Bladder microvascular endothelial cell (primary cell): ENCODE results near the gene SMC1B. TPM values are rescaled to one million over a fixed set of nuclear protein-coding genes. Genes with fewer than 3 reads are reported as not detected.

Source experiments
- total RNA-seq: library from RNA; depleted of rRNA; stranded (reverse); fragments of >200 nt; gene quantifications from 2 replicates; pipeline ENCODE4 v1.2.3, GENCODE V29; 2014

Gene SMC1B
- under 0.01 TPM in 1 of 2 replicates, not detected in the other for total RNA-seq

DNA sequence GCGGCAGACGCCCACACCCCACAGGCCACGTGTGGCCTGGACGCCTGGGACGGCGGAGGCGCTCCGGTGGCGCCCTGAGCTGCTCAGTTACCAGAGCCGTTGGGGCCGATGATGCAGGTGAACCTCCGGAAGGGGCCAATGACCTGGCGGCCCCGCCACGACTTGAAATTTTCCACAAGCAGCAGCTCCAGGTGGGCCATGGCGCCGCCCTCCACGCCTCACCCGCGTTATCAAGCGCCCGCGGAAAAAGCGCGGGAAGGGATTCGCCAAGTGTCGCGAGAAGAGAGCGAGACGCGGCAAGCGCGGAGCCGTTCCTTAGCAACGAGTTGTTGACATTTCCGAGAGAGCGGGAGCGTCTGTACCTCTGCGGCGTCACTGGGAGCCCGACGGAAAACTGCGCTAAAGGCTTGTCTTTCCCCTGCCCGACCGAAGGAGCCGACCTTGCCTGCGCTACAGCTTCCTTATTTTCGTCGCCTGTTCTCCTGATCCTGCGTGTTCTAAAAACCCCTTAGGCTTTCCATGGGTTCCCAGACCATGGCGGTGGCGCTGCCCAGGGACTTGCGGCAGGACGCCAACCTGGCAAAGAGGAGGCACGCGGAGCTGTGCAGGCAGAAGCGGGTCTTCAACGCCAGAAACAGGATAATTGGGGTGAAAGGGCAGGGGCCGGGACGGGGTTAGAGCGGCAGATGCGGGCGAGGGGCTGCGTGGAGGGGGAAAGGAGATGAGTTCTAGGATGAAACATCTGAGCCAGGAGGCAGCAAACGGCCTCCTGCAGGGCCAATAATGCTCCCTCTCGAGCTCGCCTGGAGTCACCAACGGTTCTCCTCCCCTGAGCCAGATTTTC is at the start of gene SMC1B, which contains the start of gene RIBC2:
Gene SMC1B, minus strand, starts transcription at position 232 of the 844 bp plus-strand sequence. Its CDS starts 32 bp downstream, at position 200.
Gene RIBC2, plus strand, starts transcription at position 326 of the 844 bp plus-strand sequence. Its CDS starts 194 bp downstream, at position 520.

GRCh38 chr22:45309422-45310227 is 103.8 kb downstream of the SMC1B start, which contains the start of gene FAM118A:
TSS of gene FAM118A (plus strand) at chr22:45309934. CDS start at chr22:45322380, 12,446 bp downstream.

Other genes starting within 250 kb of the SMC1B start
- gene NUP50, start 249.7 kb downstream of the SMC1B start, total RNA-seq = 44.0 and 60.1 TPM in 2 replicates
- 48.2 and 58.3 TPM in 2 replicates for gene KIAA0930, start 172.7 kb downstream of the SMC1B start, total RNA-seq
- not detected in 2 replicates for gene UPK3A, start 128.7 kb downstream of the SMC1B start, total RNA-seq
- gene FAM118A, start 103.7 kb downstream of the SMC1B start, total RNA-seq = 10.4 and 23.7 TPM in 2 replicates
- 0.44 and 0.65 TPM in 2 replicates for gene RIBC2, start 94 bp upstream of the SMC1B start, total RNA-seq
- 0.16 and 1.1 TPM in 2 replicates for gene FBLN1, start 89.3 kb upstream of the SMC1B start, total RNA-seq